ENCODE measurements around the gene NEK5. TPM values are rescaled to one million over a fixed set of nuclear protein-coding genes. Genes with fewer than 3 reads are reported as not detected.

The NEK5 gene
- total RNA-seq, 2 donors from 2014 or later = 1.2 to 2.3 TPM

GRCh38 chr13:51995677-51996551, 133.0 kb downstream of the NEK5 start:
- H3K36me3 ChIP-seq = no peaks in the 10 kb centered on the region
- 17% methylated on average over 9 of the region's 9 CpGs for whole genome bisulfite sequencing
- peaks cover 17% of the 10 kb centered on the region for H3K4me1 ChIP-seq (replicated peaks)
- H3K4me3 ChIP-seq = no peak overlapping the region
- peak overlapping the region; percentile 50 to 56 for H3K27ac ChIP-seq
- DNase-seq (ENCODE audit: low spot score) = peak; percentile 43
- no peak for TF ChIP-seq POLR2A (IDR thresholded peaks at IDR 0.05)
- TF ChIP-seq POLR2AphosphoS5 (IDR thresholded peaks at IDR 0.05) = peak; percentile 73
- TF ChIP-seq CTCF (IDR thresholded peaks at IDR 0.05) = peak in 1 of 4 experiments; percentile 12
- no peaks in the 10 kb centered on the region for H3K9me3 ChIP-seq
- no peaks in the 10 kb centered on the region for H3K27me3 ChIP-seq (replicated peaks; ENCODE audit: insufficient read depth)
- intact Hi-C loops (cut with DNase I) = loop anchor here (5.0 kb wide), 1 partner anchor 131 kb away; the partner anchor contains the start of gene NEK5

- Histone ChIP-seq H3K27ac (no peak overlapping the region), H3K4me1 (replicated peaks) (peaks cover 7% of the 10 kb centered on the region), H3K9me3 (no peaks in the 10 kb centered on the region), H3K36me3 (no peaks in the 10 kb centered on the region), H3K27me3 (replicated peaks; ENCODE audit: insufficient read depth) (no peaks in the 10 kb centered on the region), H3K4me3 (no peak overlapping the region)
- intact Hi-C loops (cut with DNase I) = no loop called here
- DNase-seq (ENCODE audit: low spot score) = no peak
- TF ChIP-seq POLR2A (IDR thresholded peaks at IDR 0.05) (no peak), CTCF (IDR thresholded peaks at IDR 0.05) (no peak), POLR2AphosphoS5 (IDR thresholded peaks at IDR 0.05) (no peak)
- 98% methylated on average over 2 of the region's 2 CpGs for WGBS
Measured at GRCh38 chr13:51993713-51994112, 135.2 kb downstream of the NEK5 start.

- no peak overlapping the region for H3K27ac ChIP-seq
- intact Hi-C loops (cut with DNase I) = no loop called here
- no peaks in the 10 kb centered on the region for H3K36me3 ChIP-seq
- no peaks in the 10 kb centered on the region for H3K4me1 ChIP-seq (replicated peaks)
- no peak for TF ChIP-seq CTCF (IDR thresholded peaks at IDR 0.05)
- TF ChIP-seq POLR2AphosphoS5 (IDR thresholded peaks at IDR 0.05) = no peak
- no peak for TF ChIP-seq POLR2A (IDR thresholded peaks at IDR 0.05)
- 87% methylated on average over 3 of the region's 3 CpGs for WGBS
- H3K4me3 ChIP-seq = no peak overlapping the region
- DNase-seq (ENCODE audit: low spot score) = no peak
- no peaks in the 10 kb centered on the region for H3K9me3 ChIP-seq
- H3K27me3 ChIP-seq (replicated peaks; ENCODE audit: insufficient read depth) = no peaks in the 10 kb centered on the region
Measured at GRCh38 chr13:51988988-51989618, 139.8 kb downstream of the NEK5 start.

Other genes starting within 250 kb of the NEK5 start
- 1 to 10 TPM; 6.2 to 8.2 TPM for gene ATP7B, start 117.6 kb downstream of the NEK5 start, total RNA-seq
- gene ALG11, start 116.7 kb downstream of the NEK5 start, total RNA-seq = 10 to 100 TPM; 28.9 to 34.1 TPM
- 10 to 100 TPM; 19.1 to 26.1 TPM for gene UTP14C, start 104.4 kb downstream of the NEK5 start, total RNA-seq
- 10 to 100 TPM; 12.9 to 36.8 TPM for gene NEK3, start 30.5 kb upstream of the NEK5 start, total RNA-seq

All from prostate gland (tissue), 2 donors.